OCI-LY7 (cell line): Measurements from ENCODE around the gene SPRYD4.

Experiments used
- CTCF ChIP-seq: fragments of 200-600 bp; sonication (generic); conservative IDR thresholded peaks from 2 replicates; pipeline ENCODE4 v1.5.1; 2014; ENCODE audit warnings: mild to moderate bottlenecking, antibody characterized with exemption, low read length, moderate library complexity, mixed read lengths
- EZH2phosphoT487 ChIP-seq: fragments of 200-600 bp; sonication (generic); IDR thresholded peaks from 2 replicates; pipeline ENCODE4 v1.6.1; 2018; ENCODE audit warnings: low read depth, borderline replicate concordance, mild to moderate bottlenecking, mixed run types, antibody characterized with exemption, low read length, moderate library complexity, mixed read lengths

GRCh38 chr12:56476143-56476542 is 7.8 kb downstream of the SPRYD4 start:
- no peak for TF ChIP-seq CTCF
- TF ChIP-seq EZH2phosphoT487, result no peak
